WTC11 (cell line): ENCODE results near the gene GGTLC2.
"Not testable (repeated sequence)": the region's sequence is repeated elsewhere in the genome, so short reads cannot be mapped to it uniquely, and the experiment has no call there.

Experiments used
- ZNF138 ChIP-seq: sonication (generic); formaldehyde crosslinking; conservative IDR thresholded peaks from 2 replicates; pipeline ENCODE4 v1.8.1; 2022; ENCODE audit warnings: mild to moderate bottlenecking, moderate library complexity, missing genetic modification reagents
- TF ChIP-seq, protein P1 (sequence below): fragments of 200-600 bp; IDR thresholded peaks from 2 replicates; pipeline ENCODE4 v1.8.0; 2022; ENCODE audit warnings: antibody characterized with exemption
- TF ChIP-seq, protein P2 (sequence below): sonication (generic); formaldehyde crosslinking; IDR thresholded peaks from 2 replicates; pipeline ENCODE4 v1.8.0; 2022; ENCODE audit warnings: mild to moderate bottlenecking, missing genetic modification reagents

DNA sequence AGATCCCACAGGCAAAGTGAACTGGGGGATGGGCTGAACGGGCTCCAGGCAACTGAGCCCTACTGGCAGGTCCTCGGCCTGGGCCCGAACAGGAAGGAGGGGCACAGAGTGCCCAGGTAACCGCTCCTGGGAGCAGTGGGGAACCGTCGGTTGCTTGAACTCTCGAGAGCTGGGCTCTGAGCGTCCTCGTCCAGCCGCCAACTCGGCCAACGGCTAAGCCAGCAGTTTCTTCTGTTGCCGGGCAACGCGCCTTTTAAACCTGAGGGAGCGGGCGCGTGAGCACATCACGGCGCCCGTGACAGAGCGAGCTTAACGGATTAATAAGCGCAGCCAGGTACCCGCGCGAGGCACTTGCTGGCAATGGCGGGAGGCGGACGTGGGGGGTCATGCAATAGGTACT lies at the start of gene GGTLC2:
- TF ChIP-seq, protein P1, sequence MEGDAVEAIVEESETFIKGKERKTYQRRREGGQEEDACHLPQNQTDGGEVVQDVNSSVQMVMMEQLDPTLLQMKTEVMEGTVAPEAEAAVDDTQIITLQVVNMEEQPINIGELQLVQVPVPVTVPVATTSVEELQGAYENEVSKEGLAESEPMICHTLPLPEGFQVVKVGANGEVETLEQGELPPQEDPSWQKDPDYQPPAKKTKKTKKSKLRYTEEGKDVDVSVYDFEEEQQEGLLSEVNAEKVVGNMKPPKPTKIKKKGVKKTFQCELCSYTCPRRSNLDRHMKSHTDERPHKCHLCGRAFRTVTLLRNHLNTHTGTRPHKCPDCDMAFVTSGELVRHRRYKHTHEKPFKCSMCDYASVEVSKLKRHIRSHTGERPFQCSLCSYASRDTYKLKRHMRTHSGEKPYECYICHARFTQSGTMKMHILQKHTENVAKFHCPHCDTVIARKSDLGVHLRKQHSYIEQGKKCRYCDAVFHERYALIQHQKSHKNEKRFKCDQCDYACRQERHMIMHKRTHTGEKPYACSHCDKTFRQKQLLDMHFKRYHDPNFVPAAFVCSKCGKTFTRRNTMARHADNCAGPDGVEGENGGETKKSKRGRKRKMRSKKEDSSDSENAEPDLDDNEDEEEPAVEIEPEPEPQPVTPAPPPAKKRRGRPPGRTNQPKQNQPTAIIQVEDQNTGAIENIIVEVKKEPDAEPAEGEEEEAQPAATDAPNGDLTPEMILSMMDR: not testable (repeated sequence)
- not testable (repeated sequence) for TF ChIP-seq ZNF138 (CRISPR knock-in tag)
- TF ChIP-seq, protein P2, sequence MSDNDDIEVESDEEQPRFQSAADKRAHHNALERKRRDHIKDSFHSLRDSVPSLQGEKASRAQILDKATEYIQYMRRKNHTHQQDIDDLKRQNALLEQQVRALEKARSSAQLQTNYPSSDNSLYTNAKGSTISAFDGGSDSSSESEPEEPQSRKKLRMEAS (CRISPR knock-in tag): not testable (repeated sequence)
